Lower leg skin (tissue), 4 donors: ENCODE data around the gene TJAP1. TPM values are rescaled to one million over a fixed set of nuclear protein-coding genes. Genes with fewer than 3 reads are reported as not detected.
"Not testable (repeated sequence)": the region's sequence is repeated elsewhere in the genome, so short reads cannot be mapped to it uniquely, and the experiment has no call there.

ENCODE experiments used
- DNase-seq, 2 donors: peaks; one replicate each; pipeline ENCODE4 v3.0.0-alpha.2; 2019; ENCODE audit warnings: low spot score in 2 of 2
- H3K4me3 ChIP-seq: fragments of 200-600 bp; sonication (generic); 2 replicates; pipeline ENCODE4 v1.5.1; 2017; ENCODE audit warnings: mild to moderate bottlenecking, low read depth; ENCODE audit not compliant: poor library complexity, severe bottlenecking
- POLR2A ChIP-seq, 2 donors: fragments of 450-650 bp; IDR thresholded peaks; one replicate each; pipeline ENCODE4 v1.6.1; 2016 to 2017; ENCODE audit warnings: antibody characterized with exemption in 2 of 2, mild to moderate bottlenecking in 1 of 2, moderate library complexity in 1 of 2
- WGBS, 2 donors: methylation state at CpG; one replicate each; pipeline ENCODE4 v1.1.5; 2018; 5-methylcytosine and 5-hydroxymethylcytosine counted together
- intact Hi-C: fragments of 100-400 bp; cut with DNase I; formaldehyde crosslinking; loops from one replicate; pipeline ENCODE4 v1.15.0; 2023; ENCODE audit warnings: low total_unique reads
- total RNA-seq, 4 donors: library from RNA; depleted of rRNA; stranded (reverse); fragments of >200 nt; gene quantifications; one replicate each; pipeline ENCODE4 v1.1.0, GENCODE V29; 2016
- TF ChIP-seq, protein P1 (sequence below), 3 donors: fragments of 450-650 bp; IDR thresholded peaks; one replicate each; pipeline ENCODE4 v1.5.1; 2016; ENCODE audit warnings: antibody characterized with exemption in 3 of 3, mild to moderate bottlenecking in 3 of 3, moderate library complexity in 2 of 3

TJAP1 gene
- total RNA-seq, 4 donors from 2014 or later = 15.9 to 30.4 (median 23.8) TPM

GRCh38 chr6:43454696-43455530 lies 22.5 kb upstream of the TJAP1 start:
- DNase-seq = no peak
- 0 to 2% methylated on average over 49 to 52 of the region's 97 CpGs for WGBS, 2 donors
- intact Hi-C loops = loop anchor here (5.0 kb wide), 1 partner anchor 52 kb away; no protein-coding TSS in a partner anchor
- H3K4me3 ChIP-seq = peak overlapping the region; percentile 41
- TF ChIP-seq POLR2A (IDR thresholded peaks at IDR 0.05) = no peak
- TF ChIP-seq, protein P1, sequence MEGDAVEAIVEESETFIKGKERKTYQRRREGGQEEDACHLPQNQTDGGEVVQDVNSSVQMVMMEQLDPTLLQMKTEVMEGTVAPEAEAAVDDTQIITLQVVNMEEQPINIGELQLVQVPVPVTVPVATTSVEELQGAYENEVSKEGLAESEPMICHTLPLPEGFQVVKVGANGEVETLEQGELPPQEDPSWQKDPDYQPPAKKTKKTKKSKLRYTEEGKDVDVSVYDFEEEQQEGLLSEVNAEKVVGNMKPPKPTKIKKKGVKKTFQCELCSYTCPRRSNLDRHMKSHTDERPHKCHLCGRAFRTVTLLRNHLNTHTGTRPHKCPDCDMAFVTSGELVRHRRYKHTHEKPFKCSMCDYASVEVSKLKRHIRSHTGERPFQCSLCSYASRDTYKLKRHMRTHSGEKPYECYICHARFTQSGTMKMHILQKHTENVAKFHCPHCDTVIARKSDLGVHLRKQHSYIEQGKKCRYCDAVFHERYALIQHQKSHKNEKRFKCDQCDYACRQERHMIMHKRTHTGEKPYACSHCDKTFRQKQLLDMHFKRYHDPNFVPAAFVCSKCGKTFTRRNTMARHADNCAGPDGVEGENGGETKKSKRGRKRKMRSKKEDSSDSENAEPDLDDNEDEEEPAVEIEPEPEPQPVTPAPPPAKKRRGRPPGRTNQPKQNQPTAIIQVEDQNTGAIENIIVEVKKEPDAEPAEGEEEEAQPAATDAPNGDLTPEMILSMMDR (IDR thresholded peaks at IDR 0.05) = no peak

DNA sequence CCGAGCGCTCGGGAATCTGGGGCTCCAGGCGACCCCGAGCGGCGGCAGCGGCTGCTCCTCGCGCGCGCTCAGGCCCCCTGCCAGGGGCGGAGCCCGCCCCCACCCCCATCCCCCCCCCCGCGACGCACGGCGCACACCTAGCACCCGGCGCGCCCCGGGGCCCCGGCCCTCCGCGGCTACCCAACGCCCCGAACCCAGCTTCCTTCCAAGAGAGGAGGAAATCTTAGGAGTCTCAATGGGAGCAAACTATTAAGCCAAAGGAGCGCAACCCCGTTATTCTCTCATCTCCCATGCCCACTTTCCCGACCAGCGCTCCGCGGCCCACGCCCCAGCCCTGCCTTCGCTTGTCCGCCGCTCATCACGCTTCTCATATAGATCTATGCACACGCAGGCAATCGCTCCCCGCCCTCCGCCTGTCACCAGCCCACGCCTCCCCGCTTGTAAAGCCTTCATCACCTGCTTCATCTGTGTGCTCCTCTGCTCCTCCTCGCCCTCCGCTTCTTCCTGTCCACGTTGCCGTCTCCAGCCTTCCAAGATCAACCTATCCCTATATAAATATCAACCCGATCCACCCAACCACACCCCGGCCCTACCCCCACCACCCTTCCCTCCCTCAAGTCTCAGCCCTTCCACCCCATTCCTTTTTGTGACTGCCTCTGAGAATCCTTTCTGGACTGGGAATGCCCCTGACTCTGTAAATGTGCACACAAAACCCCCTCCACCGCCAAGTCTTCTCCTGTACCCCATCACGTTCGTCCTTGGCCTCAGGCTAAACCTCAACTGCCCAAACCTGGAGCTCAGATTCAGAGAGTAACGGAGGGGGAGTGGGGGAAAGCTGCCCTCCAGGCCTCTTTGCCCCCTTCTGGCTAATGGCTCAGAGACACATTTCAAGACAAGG lies 21.6 kb upstream of the TJAP1 start, which contains the start of gene DLK2:
DLK2 (minus strand) TSS at position 18 of the 898 bp plus-strand sequence. CDS start 723 bp downstream, outside the sequence.
- TF ChIP-seq POLR2A (IDR thresholded peaks at IDR 0.05) = no peak
- TF ChIP-seq, protein P1 (IDR thresholded peaks at IDR 0.05) = no peak
- peak within 1 kb of the TSS; percentile 41 for H3K4me3 ChIP-seq
- DNase-seq = no peak
- WGBS, 2 donors = 1 to 2% methylated on average over 30 to 35 of the region's 55 CpGs
- intact Hi-C loops = no loop called here

DNA sequence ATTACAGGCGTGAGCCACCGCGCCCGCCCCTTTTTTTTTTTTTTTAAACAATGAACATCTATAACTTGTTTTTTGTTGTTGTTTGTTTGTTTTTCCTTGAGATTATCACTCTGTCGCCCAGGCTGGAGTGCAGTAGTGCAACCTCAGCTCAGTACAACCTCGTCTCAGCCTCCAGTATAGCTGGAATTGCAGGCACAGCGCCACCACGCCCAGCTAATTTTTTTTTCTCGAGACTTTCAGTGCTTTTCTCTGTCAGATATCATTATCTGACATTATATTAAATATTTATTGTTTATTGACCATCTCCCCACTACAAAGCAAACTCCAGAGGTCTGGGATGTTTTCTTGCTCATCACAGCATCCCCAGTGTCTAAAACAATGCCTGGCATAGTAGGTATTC lies 19.7 kb upstream of the TJAP1 start:
- DNase-seq = no peak
- intact Hi-C loops = no loop called here
- WGBS, 2 donors = 51 to 57% methylated on average over 9 of the region's 9 CpGs
- no peak overlapping the region for H3K4me3 ChIP-seq
- no peak for TF ChIP-seq POLR2A (IDR thresholded peaks at IDR 0.05)
- TF ChIP-seq, protein P1 (IDR thresholded peaks at IDR 0.05) = no peak

GRCh38 chr6:43458154-43458553 lies 19.2 kb upstream of the TJAP1 start:
- intact Hi-C loops = not testable (repeated sequence)

DNA sequence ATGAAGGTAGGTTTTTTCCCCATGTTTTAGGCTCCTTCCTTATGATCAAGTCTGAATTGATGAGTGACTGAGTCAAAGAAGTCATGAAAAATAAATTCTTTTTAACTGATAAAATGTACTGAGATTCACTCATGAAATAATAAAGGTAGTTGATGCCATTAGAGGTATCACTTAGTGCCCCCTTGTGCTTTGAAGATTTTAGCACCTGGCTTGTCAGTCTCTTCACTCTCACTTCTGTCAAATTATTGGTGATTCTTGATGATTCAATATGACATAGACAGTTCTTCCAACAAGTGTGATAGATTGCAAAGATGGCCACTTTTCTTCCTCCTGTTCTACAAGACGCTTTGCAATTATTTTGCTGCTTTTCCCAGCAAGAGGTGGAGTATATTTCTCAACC lies 17.8 kb upstream of the TJAP1 start:
- WGBS, 2 donors = 76 to 79% methylated on average over 1 of the region's 1 CpG
- TF ChIP-seq, protein P1 (IDR thresholded peaks at IDR 0.05) = no peak
- TF ChIP-seq POLR2A (IDR thresholded peaks at IDR 0.05) = no peak
- intact Hi-C loops = no loop called here

More at GRCh38 chr6:43458154-43458553, 19.2 kb upstream of the TJAP1 start:
- not testable (repeated sequence) for H3K4me3 ChIP-seq, DNase-seq
- 91 to 92% methylated on average over 15 of the region's 15 CpGs for WGBS, 2 donors

DNA sequence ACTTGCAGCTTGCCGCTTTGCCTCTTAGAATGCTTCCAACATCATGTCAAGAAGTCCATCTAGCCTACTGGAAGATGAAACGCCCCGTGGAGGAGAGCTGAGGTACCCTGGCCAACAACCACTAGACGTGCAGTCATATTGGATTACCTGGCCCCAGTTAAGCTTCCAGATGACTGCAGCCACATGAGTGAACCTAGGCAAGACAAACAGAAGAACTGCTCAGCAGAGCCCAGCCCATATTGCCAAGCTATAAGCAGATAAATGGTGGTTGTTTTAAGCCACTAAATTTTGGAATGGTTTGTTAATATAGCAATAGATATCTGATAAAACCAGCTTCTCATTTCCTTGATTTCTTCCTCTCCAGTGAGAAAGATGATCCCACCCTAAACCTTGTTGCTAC lies 17.3 kb upstream of the TJAP1 start:
- DNase-seq = no peak
- intact Hi-C loops = no loop called here
- H3K4me3 ChIP-seq = no peak overlapping the region
- TF ChIP-seq POLR2A (IDR thresholded peaks at IDR 0.05) = no peak
- TF ChIP-seq, protein P1 (IDR thresholded peaks at IDR 0.05) = no peak
- 82 to 83% methylated on average over 4 of the region's 4 CpGs for WGBS, 2 donors

More for the DNA sequence above, 17.8 kb upstream of the TJAP1 start:
- no peak overlapping the region for H3K4me3 ChIP-seq
- DNase-seq = no peak
